Activated CD4-positive, alpha-beta T cell treated with anti-CD3 and anti-CD28 coated beads for 4 hours (primary cell): ENCODE results near the gene KCNJ11.
A peak's percentile ranks its signal among the peaks of the same experiment; 100 is the strongest.

Source experiments
- DNase-seq, 2 donors: peaks; one replicate each; pipeline ENCODE4 v3.0.0-alpha.2; 2020

The KCNJ11 gene

GRCh38 chr11:17389211-17389956 lies 925 bp upstream of the KCNJ11 start:
- peak; percentile 81 to 86 for DNase-seq

GRCh38 chr11:17387811-17388210 lies 648 bp downstream of the KCNJ11 start:
- no peak for DNase-seq

GRCh38 chr11:17387254-17387653 lies 1.2 kb downstream of the KCNJ11 start:
- DNase-seq: no peak

- DNase-seq: peak in 1 of 2 donors; percentile 26
Measured at GRCh38 chr11:17386331-17387084, 2.0 kb downstream of the KCNJ11 start.

- no peak for DNase-seq
Measured at GRCh38 chr11:17385926-17386325, 2.5 kb downstream of the KCNJ11 start.

- DNase-seq: no peak
Measured at GRCh38 chr11:17385492-17385891, 3.0 kb downstream of the KCNJ11 start.

GRCh38 chr11:17384002-17384511 lies 4.4 kb downstream of the KCNJ11 start:
- peak; percentile 79 for DNase-seq

- DNase-seq: no peak
Measured at GRCh38 chr11:17383461-17383860, 5.0 kb downstream of the KCNJ11 start.

GRCh38 chr11:17382046-17382728 lies 6.3 kb downstream of the KCNJ11 start:
- no peak for DNase-seq

- no peak for DNase-seq
Measured at GRCh38 chr11:17381156-17381555, 7.3 kb downstream of the KCNJ11 start.

- no peak for DNase-seq
Measured at GRCh38 chr11:17379383-17380180, 8.9 kb downstream of the KCNJ11 start.

GRCh38 chr11:17378655-17379054 lies 9.8 kb downstream of the KCNJ11 start:
- DNase-seq: no peak

- DNase-seq: no peak
Measured at GRCh38 chr11:17376493-17376892, 12.0 kb downstream of the KCNJ11 start.

GRCh38 chr11:17375547-17375946 lies 12.9 kb downstream of the KCNJ11 start:
- DNase-seq: no peak

- DNase-seq: no peak
Measured at GRCh38 chr11:17371614-17372013, 16.8 kb downstream of the KCNJ11 start.

- DNase-seq: no peak
Measured at GRCh38 chr11:17369684-17370243, 18.7 kb downstream of the KCNJ11 start.

GRCh38 chr11:17369094-17369493 lies 19.4 kb downstream of the KCNJ11 start:
- DNase-seq: no peak

GRCh38 chr11:17368551-17368950 lies 19.9 kb downstream of the KCNJ11 start:
- no peak for DNase-seq

- no peak for DNase-seq
Measured at GRCh38 chr11:17366495-17366894, 22.0 kb downstream of the KCNJ11 start.

GRCh38 chr11:17354601-17354991 lies 33.9 kb downstream of the KCNJ11 start:
- peak; percentile 53 to 76 for DNase-seq

- no peak for DNase-seq
Measured at GRCh38 chr11:17353821-17354600, 34.4 kb downstream of the KCNJ11 start.
